PC-3 (cell line): Measurements from ENCODE around the gene ST8SIA4.

Source experiments
- CTCF ChIP-seq: fragments of 300-600 bp; sonication (generic); conservative IDR thresholded peaks from 2 replicates; pipeline ENCODE4 v1.5.1; 2017; ENCODE audit warnings: antibody characterized with exemption, low read depth, mild to moderate bottlenecking, low read length
- EZH2 ChIP-seq: fragments of 300-600 bp; sonication (generic); IDR thresholded peaks from one replicate; pipeline ENCODE4 v1.6.1; 2017; ENCODE audit warnings: antibody characterized with exemption, mild to moderate bottlenecking, low read length; ENCODE audit not compliant: unreplicated experiment
- EZH2phosphoT487 ChIP-seq: fragments of 300-600 bp; sonication (generic); IDR thresholded peaks from 2 replicates; pipeline ENCODE4 v1.6.1; 2018; ENCODE audit warnings: mild to moderate bottlenecking, antibody characterized with exemption, low read length, borderline replicate concordance

- TF ChIP-seq CTCF = no peak
- TF ChIP-seq EZH2phosphoT487 = no peak
- no peak for TF ChIP-seq EZH2
Measured at GRCh38 chr5:100889896-100890295, 13.2 kb downstream of the ST8SIA4 start.
